Panc1 (cell line): ENCODE data around the gene ZNF629. TPM values are rescaled to one million over a fixed set of nuclear protein-coding genes. Genes with fewer than 3 reads are reported as not detected.
A peak's percentile ranks its signal among the peaks of the same experiment; 100 is the strongest.

ENCODE experiments used
- ATAC-seq: fragments of 200-7000 bp; cut with Tn5 transposase; 2 replicates; pipeline ENCODE4 v1.9.1; 2020; ENCODE audit warnings: mild to moderate bottlenecking, moderate library complexity
- BruUV-seq: library from RNA; stranded (reverse); fragments of 400-500 nt; replicated peaks from 2 replicates; lab custom pipeline; 2021; lab: Mats Ljungman, UMichigan
- CTCF ChIA-PET: fragments of 300-600 bp; sonication (Branson Sonifier 250); formaldehyde crosslinking; loops from one replicate; lab custom pipeline; 2022; ENCODE audit warnings: antibody characterized with exemption; lab: Charles Lee
- POLR2A ChIA-PET: fragments of 300-600 bp; sonication (Branson Sonifier 250); formaldehyde crosslinking; loops from one replicate; lab custom pipeline; 2022; ENCODE audit warnings: antibody characterized with exemption; lab: Charles Lee
- DNase-seq: peaks from one replicate; pipeline ENCODE4 v3.0.0-alpha.2; 2010; ENCODE audit warnings: low read depth, low spot score
- H3K27ac ChIP-seq: 2 replicates; pipeline ENCODE4 v1.5.1; 2011; ENCODE audit warnings: mild to moderate bottlenecking, low read length, inconsistent platforms
- H3K27me3 ChIP-seq: fragments of 200-500 bp; sonication (Bioruptor generic); 2 replicates; pipeline ENCODE4 v1.6.0; 2014; ENCODE audit warnings: low read length, inconsistent platforms; ENCODE audit not compliant: control insufficient read depth, insufficient read depth
- H3K36me3 ChIP-seq: fragments of 200-500 bp; sonication (Bioruptor generic); 2 replicates; pipeline ENCODE4 v1.5.1; 2014; ENCODE audit warnings: inconsistent platforms, mild to moderate bottlenecking, low read length, moderate library complexity; ENCODE audit not compliant: control insufficient read depth, insufficient read depth
- H3K4me1 ChIP-seq: 2 replicates; pipeline ENCODE4 v1.5.1; 2011; ENCODE audit warnings: inconsistent platforms, mild to moderate bottlenecking, low read length, moderate library complexity; ENCODE audit not compliant: control insufficient read depth, insufficient read depth
- H3K4me3 ChIP-seq, 2 experiments: 2 replicates each; pipeline ENCODE4 v1.5.1; 2011 to 2012; ENCODE audit warnings: low read depth in 2 of 2, low read length in 2 of 2, mild to moderate bottlenecking in 2 of 2, inconsistent platforms in 1 of 2, moderate library complexity in 1 of 2
- H3K9me3 ChIP-seq: fragments of 200-500 bp; sonication (Bioruptor generic); 2 replicates; pipeline ENCODE4 v1.5.1; 2014; ENCODE audit warnings: low read depth, mild to moderate bottlenecking, inconsistent platforms, low read length, moderate library complexity; ENCODE audit not compliant: control insufficient read depth, insufficient read depth
- CTCF ChIP-seq: fragments of 450-650 bp; IDR thresholded peaks from 2 replicates; pipeline ENCODE4 v1.5.1; 2017; ENCODE audit warnings: mild to moderate bottlenecking
- POLR2AphosphoS5 ChIP-seq: IDR thresholded peaks from 2 replicates; pipeline ENCODE4 v1.6.1; 2012; ENCODE audit warnings: mild to moderate bottlenecking, low read depth, low read length, moderate library complexity
- REST ChIP-seq, 2 experiments: IDR thresholded peaks; 2 replicates each; pipeline ENCODE4 v1.6.1; 2011 to 2012; ENCODE audit warnings: low read depth in 2 of 2, control low read depth in 1 of 2, low read length in 1 of 2, mild to moderate bottlenecking in 1 of 2, moderate library complexity in 1 of 2; ENCODE audit not compliant: insufficient read depth in 1 of 2
- SIN3A ChIP-seq: IDR thresholded peaks from 2 replicates; pipeline ENCODE4 v1.6.1; 2012; ENCODE audit warnings: low read depth, mild to moderate bottlenecking, low read length, moderate library complexity, borderline replicate concordance; ENCODE audit not compliant: insufficient read depth
- TCF7L2 ChIP-seq: IDR thresholded peaks from 2 replicates; pipeline ENCODE4 v1.6.1; 2011; ENCODE audit warnings: mild to moderate bottlenecking, low read depth, low read length, inconsistent platforms
- in situ Hi-C: cut with HindIII; loops from 2 replicates; pipeline ENCODE4 v1.10.0; 2016; ENCODE audit warnings: low sequenced_read_pairs, low pct_unique_long_range_greater_than_20kb
- intact Hi-C: fragments of 100-400 bp; cut with micrococcal nuclease; formaldehyde crosslinking; loops from one replicate; pipeline ENCODE4 v1.10.0; 2022; ENCODE audit not compliant: unreplicated experiment
- total RNA-seq: library from RNA; stranded (reverse); gene quantifications from one replicate; pipeline ENCODE4 v1.2.1, GENCODE V29; 2021; ENCODE audit not compliant: unreplicated experiment

The ZNF629 gene
- total RNA-seq, 1 experiment from 2014 or later = 19.2 TPM

- no peaks in the 10 kb centered on the region for H3K27me3 ChIP-seq
- no peak for ATAC-seq
- H3K27ac ChIP-seq = peak overlapping the region; percentile 94
- intact Hi-C loops = no loop called here
- ChIA-PET CTCF (interaction anchor here (1.4 kb wide), 1 partner anchor 31 kb away, joined by 4 read pairs; no protein-coding TSS in a partner anchor), POLR2A (no interaction called here)
- in situ Hi-C loops = no loop called here
- no peak for DNase-seq
- no peak for TF ChIP-seq REST (IDR thresholded peaks at IDR 0.05; ENCODE audit: insufficient read depth in 1 of 2, low read depth in 2 of 2, low read length in 1 of 2)
- peaks cover 19% of the 10 kb centered on the region for H3K4me1 ChIP-seq
- H3K4me3 ChIP-seq = no peak overlapping the region
- no TSS peak for BruUV-seq
- no peaks in the 10 kb centered on the region for H3K9me3 ChIP-seq
- H3K36me3 ChIP-seq = peaks cover 4% of the 10 kb centered on the region
Measured at GRCh38 chr16:30746638-30747175, 40.3 kb downstream of the ZNF629 start.

- H3K9me3 ChIP-seq = no peaks in the 10 kb centered on the region
- in situ Hi-C loops = no loop called here
- H3K36me3 ChIP-seq = peaks cover 7% of the 10 kb centered on the region
- DNase-seq (no peak), ATAC-seq (no peak)
- POLR2A ChIA-PET = no interaction called here
- no TSS peak for BruUV-seq
- H3K4me1 ChIP-seq = peaks cover 35% of the 10 kb centered on the region
- H3K27me3 ChIP-seq = no peaks in the 10 kb centered on the region
- intact Hi-C loops = no loop called here
- H3K27ac ChIP-seq = no peak overlapping the region
- no peak overlapping the region for H3K4me3 ChIP-seq
- TF ChIP-seq POLR2AphosphoS5 (no peak), REST (IDR thresholded peaks at IDR 0.05; ENCODE audit: insufficient read depth in 1 of 2, low read depth in 2 of 2, low read length in 1 of 2) (no peak), TCF7L2 (no peak), CTCF (no peak), SIN3A (no peak)
- CTCF ChIA-PET = no interaction called here
Measured at GRCh38 chr16:30745082-30745481, 41.9 kb downstream of the ZNF629 start.
